Loucy (cell line): ENCODE measurements around the gene GIT1.

Source experiments
- H2AFZ ChIP-seq: fragments of 200-600 bp; sonication (generic); 2 replicates; pipeline ENCODE4 v1.6.0; 2016; ENCODE audit warnings: antibody characterized with exemption, mild to moderate bottlenecking, low read length, moderate library complexity
- H3F3A ChIP-seq: fragments of 200-600 bp; 2 replicates; pipeline ENCODE4 v1.6.0; 2016; ENCODE audit warnings: antibody characterized with exemption, low read depth, mild to moderate bottlenecking
- H3K27me3 ChIP-seq: fragments of 200-600 bp; sonication (generic); 2 replicates; pipeline ENCODE4 v1.6.1; 2014; ENCODE audit warnings: low read length, mild to moderate bottlenecking; ENCODE audit not compliant: insufficient read depth, poor library complexity, severe bottlenecking
- H3K36me3 ChIP-seq: fragments of 200-600 bp; sonication (generic); 2 replicates; pipeline ENCODE4 v1.6.1; 2016; ENCODE audit warnings: low read length; ENCODE audit not compliant: insufficient read depth
- H3K4me1 ChIP-seq: fragments of 200-600 bp; sonication (generic); 2 replicates; pipeline ENCODE4 v1.5.1; 2014; ENCODE audit warnings: low read length, mild to moderate bottlenecking; ENCODE audit not compliant: insufficient read depth, poor library complexity, severe bottlenecking
- H3K4me2 ChIP-seq: fragments of 200-600 bp; sonication (generic); 2 replicates; pipeline ENCODE4 v1.6.0; 2014; ENCODE audit warnings: antibody characterized with exemption, low read length, low read depth, mild to moderate bottlenecking; ENCODE audit not compliant: poor library complexity, severe bottlenecking
- H3K4me3 ChIP-seq: fragments of 200-600 bp; sonication (generic); 2 replicates; pipeline ENCODE4 v1.5.1; 2014; ENCODE audit warnings: low read length, mild to moderate bottlenecking, mixed read lengths; ENCODE audit not compliant: poor library complexity, severe bottlenecking
- H3K79me2 ChIP-seq: fragments of 200-600 bp; sonication (generic); 2 replicates; pipeline ENCODE4 v1.6.1; 2014; ENCODE audit warnings: low read length; ENCODE audit not compliant: insufficient read depth
- H3K9ac ChIP-seq: fragments of 200-600 bp; sonication (generic); 2 replicates; pipeline ENCODE4 v1.6.0; 2014; ENCODE audit warnings: mild to moderate bottlenecking, low read depth, low read length, moderate library complexity; ENCODE audit not compliant: poor library complexity, severe bottlenecking
- H3K9me2 ChIP-seq: fragments of 200-600 bp; sonication (generic); replicated peaks from 2 replicates; pipeline ENCODE4 v1.6.1; 2016; ENCODE audit warnings: low read depth, low read length, mixed read lengths
- H3K9me3 ChIP-seq: fragments of 200-600 bp; sonication (generic); 2 replicates; pipeline ENCODE4 v1.6.1; 2014; ENCODE audit warnings: mild to moderate bottlenecking, antibody characterized with exemption, low read length, low read depth; ENCODE audit not compliant: insufficient read depth
- H4K20me1 ChIP-seq: fragments of 200-600 bp; sonication (generic); 2 replicates; pipeline ENCODE4 v1.6.0; 2014; ENCODE audit warnings: antibody characterized with exemption, low read length, mild to moderate bottlenecking; ENCODE audit not compliant: insufficient read depth, poor library complexity, severe bottlenecking
- CTCF ChIP-seq: fragments of 200-600 bp; sonication (generic); conservative IDR thresholded peaks from 2 replicates; pipeline ENCODE4 v1.5.1; 2014; ENCODE audit warnings: mild to moderate bottlenecking, antibody characterized with exemption, low read length
- EZH2phosphoT487 ChIP-seq: fragments of 200-600 bp; IDR thresholded peaks from 2 replicates; pipeline ENCODE4 v1.6.1; 2018; ENCODE audit warnings: antibody characterized with exemption, mild to moderate bottlenecking, moderate library complexity, borderline replicate concordance

GIT1 gene

GRCh38 chr17:29615492-29616299 is 26.2 kb upstream of the GIT1 start:
- TF ChIP-seq EZH2phosphoT487 (no peak), CTCF (no peak)
- H4K20me1 ChIP-seq, result no peaks in the 10 kb centered on the region
- H3K27me3 ChIP-seq, result no peaks in the 10 kb centered on the region
- no peak overlapping the region for H2AFZ ChIP-seq
- peaks cover 7% of the 10 kb centered on the region for H3K4me1 ChIP-seq
- H3K79me2 ChIP-seq, result no peaks in the 10 kb centered on the region
- H3K9me3 ChIP-seq, result no peaks in the 10 kb centered on the region
- H3K9ac ChIP-seq, result no peak overlapping the region
- H3K4me3 ChIP-seq, result no peak overlapping the region
- H3K9me2 ChIP-seq, result no peaks in the 10 kb centered on the region
- H3K36me3 ChIP-seq, result no peaks in the 10 kb centered on the region
- H3K4me2 ChIP-seq, result no peak overlapping the region
- no peaks in the 10 kb centered on the region for H3F3A ChIP-seq

- Histone ChIP-seq H3K4me3 (no peak overlapping the region), H3K79me2 (no peaks in the 10 kb centered on the region), H3K4me1 (peaks cover 7% of the 10 kb centered on the region), H3K4me2 (no peak overlapping the region), H4K20me1 (no peaks in the 10 kb centered on the region), H3F3A (no peaks in the 10 kb centered on the region), H2AFZ (no peak overlapping the region), H3K36me3 (no peaks in the 10 kb centered on the region), H3K9me2 (no peaks in the 10 kb centered on the region), H3K9me3 (no peaks in the 10 kb centered on the region), H3K27me3 (no peaks in the 10 kb centered on the region), H3K9ac (no peak overlapping the region)
- TF ChIP-seq EZH2phosphoT487 (no peak), CTCF (no peak)
Observed at GRCh38 chr17:29615048-29615385, 25.6 kb upstream of the GIT1 start.

GRCh38 chr17:29614349-29615047 is 25.1 kb upstream of the GIT1 start:
- no peak for TF ChIP-seq EZH2phosphoT487
- no peak for TF ChIP-seq CTCF
- Histone ChIP-seq H3K4me3 (no peak overlapping the region), H3K27me3 (no peaks in the 10 kb centered on the region), H3K79me2 (no peaks in the 10 kb centered on the region), H3K9me2 (no peaks in the 10 kb centered on the region), H3K9me3 (no peaks in the 10 kb centered on the region), H3K4me1 (peaks cover 7% of the 10 kb centered on the region), H3K9ac (no peak overlapping the region), H2AFZ (no peak overlapping the region), H3F3A (no peaks in the 10 kb centered on the region), H3K36me3 (no peaks in the 10 kb centered on the region), H4K20me1 (no peaks in the 10 kb centered on the region), H3K4me2 (no peak overlapping the region)
